Stimulated activated CD8-positive, alpha-beta memory T cell treated with anti-CD3 and anti-CD28 coated beads, Interleukin-4, amount 100 ng/mL, for 24 hours (primary cell): Measurements from ENCODE around the gene RS1.

Experiments used
- DNase-seq: peaks from one replicate; pipeline ENCODE4 v3.0.0-alpha.2; 2020; ENCODE audit warnings: low read depth

The RS1 gene

GRCh38 chrX:18668071-18668835 is 3.7 kb downstream of the RS1 start:
- DNase-seq = no peak

- no peak for DNase-seq
Measured at GRCh38 chrX:18666614-18667013, 5.3 kb downstream of the RS1 start.

- no peak for DNase-seq
Measured at GRCh38 chrX:18664947-18665346, 7.0 kb downstream of the RS1 start.

GRCh38 chrX:18661273-18661672 is 10.6 kb downstream of the RS1 start:
- no peak for DNase-seq

- DNase-seq = no peak
Measured at GRCh38 chrX:18654875-18655836, 16.8 kb downstream of the RS1 start.

GRCh38 chrX:18652636-18653035 is 19.3 kb downstream of the RS1 start:
- DNase-seq = no peak

GRCh38 chrX:18650662-18651061 is 21.2 kb downstream of the RS1 start:
- no peak for DNase-seq

GRCh38 chrX:18649498-18649951 is 22.4 kb downstream of the RS1 start:
- no peak for DNase-seq

GRCh38 chrX:18647621-18648020 is 24.3 kb downstream of the RS1 start:
- DNase-seq = no peak

- DNase-seq = no peak
Measured at GRCh38 chrX:18643853-18644252, 28.1 kb downstream of the RS1 start.

GRCh38 chrX:18643243-18643642 is 28.7 kb downstream of the RS1 start:
- DNase-seq = no peak

GRCh38 chrX:18640686-18641085 is 31.2 kb downstream of the RS1 start:
- no peak for DNase-seq

GRCh38 chrX:18639280-18639679 is 32.6 kb downstream of the RS1 start:
- DNase-seq = no peak

GRCh38 chrX:18638398-18638797 is 33.5 kb downstream of the RS1 start:
- no peak for DNase-seq

- no peak for DNase-seq
Measured at GRCh38 chrX:18630934-18631333, 41.0 kb downstream of the RS1 start.

- no peak for DNase-seq
Measured at GRCh38 chrX:18624599-18624998, 47.3 kb downstream of the RS1 start.

GRCh38 chrX:18620349-18620748 is 51.6 kb downstream of the RS1 start:
- no peak for DNase-seq

- no peak for DNase-seq
Measured at GRCh38 chrX:18619288-18619687, 52.6 kb downstream of the RS1 start.

- DNase-seq = no peak
Measured at GRCh38 chrX:18617407-18617750, 54.5 kb downstream of the RS1 start.

GRCh38 chrX:18616688-18617406 is 55.1 kb downstream of the RS1 start:
- no peak for DNase-seq

GRCh38 chrX:18613930-18614639 is 57.8 kb downstream of the RS1 start:
- DNase-seq = no peak

- DNase-seq = no peak
Measured at GRCh38 chrX:18607966-18608365, 63.9 kb downstream of the RS1 start.
